PFSK-1 (cell line): ENCODE measurements around the gene DAAM2.

ENCODE experiments used
- FOXP2 ChIP-seq: optimal IDR thresholded peaks from 2 replicates; pipeline ENCODE3; 2011; ENCODE audit warnings: borderline replicate concordance, control low read depth, inconsistent platforms; ENCODE audit not compliant: insufficient read depth; ENCODE audit errors: extremely low read length, extremely low read depth
- POLR2AphosphoS5 ChIP-seq: IDR thresholded peaks from 2 replicates; pipeline ENCODE4 v1.6.1; 2012; ENCODE audit warnings: low read depth, mild to moderate bottlenecking, control low read depth, low read length, moderate library complexity
- REST ChIP-seq, 2 experiments: IDR thresholded peaks; 2 replicates each; pipeline versions ENCODE4 v1.6.1 to v1.8.0; 2011 to 2012; ENCODE audit warnings: low read depth in 2 of 2, low read length in 2 of 2, control low read depth in 1 of 2, inconsistent platforms in 1 of 2, mild to moderate bottlenecking in 1 of 2, moderate library complexity in 1 of 2; ENCODE audit not compliant: insufficient read depth in 1 of 2
- SIN3A ChIP-seq: IDR thresholded peaks from 2 replicates; pipeline ENCODE4 v1.6.1; 2012; ENCODE audit warnings: mild to moderate bottlenecking, low read length, moderate library complexity, borderline replicate concordance; ENCODE audit not compliant: insufficient read depth
- TAF1 ChIP-seq: IDR thresholded peaks from 2 replicates; pipeline ENCODE4 v1.6.1; 2012; ENCODE audit warnings: low read length, control low read depth, borderline replicate concordance; ENCODE audit not compliant: insufficient read depth

The DAAM2 gene

GRCh38 chr6:39777661-39778060 lies 14.5 kb upstream of the DAAM2 start:
- TF ChIP-seq TAF1 = no peak
- TF ChIP-seq REST (IDR thresholded peaks at IDR 0.05; ENCODE audit: insufficient read depth in 1 of 2, low read depth in 2 of 2, low read length in 2 of 2) = no peak
- TF ChIP-seq SIN3A = no peak
- no peak for TF ChIP-seq FOXP2
- TF ChIP-seq POLR2AphosphoS5 = no peak

GRCh38 chr6:39778581-39779255 lies 13.5 kb upstream of the DAAM2 start:
- TF ChIP-seq SIN3A (no peak), TAF1 (no peak), REST (IDR thresholded peaks at IDR 0.05; ENCODE audit: insufficient read depth in 1 of 2, low read depth in 2 of 2, low read length in 2 of 2) (no peak), FOXP2 (no peak), POLR2AphosphoS5 (no peak)

GRCh38 chr6:39785281-39785680 lies 6.9 kb upstream of the DAAM2 start:
- TF ChIP-seq FOXP2 = no peak
- no peak for TF ChIP-seq SIN3A
- TF ChIP-seq POLR2AphosphoS5 = no peak
- no peak for TF ChIP-seq TAF1

GRCh38 chr6:39786649-39787048 lies 5.5 kb upstream of the DAAM2 start:
- TF ChIP-seq SIN3A (no peak), TAF1 (no peak), REST (IDR thresholded peaks at IDR 0.05; ENCODE audit: insufficient read depth in 1 of 2, low read depth in 2 of 2, low read length in 2 of 2) (no peak), POLR2AphosphoS5 (no peak), FOXP2 (no peak)

GRCh38 chr6:39787322-39787721 lies 4.9 kb upstream of the DAAM2 start:
- no peak for TF ChIP-seq FOXP2
- TF ChIP-seq REST (IDR thresholded peaks at IDR 0.05; ENCODE audit: insufficient read depth in 1 of 2, low read depth in 2 of 2, low read length in 2 of 2) = no peak
